RWPE2 (cell line): ENCODE measurements around the gene ADM2.

Source experiments
- ATAC-seq: fragments of 200-7000 bp; cut with Tn5 transposase; 3 replicates; pipeline ENCODE4 v1.9.1; 2021; ENCODE audit warnings: low read depth
- DNase-seq: peaks from one replicate; pipeline ENCODE4 v3.0.0-alpha.2; 2020; ENCODE audit warnings: low spot score
- H3K27ac ChIP-seq: fragments of 450-650 bp; 2 replicates; pipeline ENCODE4 v1.5.1; 2017; ENCODE audit warnings: mild to moderate bottlenecking; ENCODE audit not compliant: poor library complexity, severe bottlenecking
- H3K27me3 ChIP-seq: fragments of 250-450 bp; sonication (Bioruptor Pico); 2 replicates; pipeline ENCODE4 v1.5.1; 2021; ENCODE audit warnings: mild to moderate bottlenecking, moderate library complexity; ENCODE audit not compliant: insufficient read depth, poor library complexity, severe bottlenecking
- H3K36me3 ChIP-seq: fragments of 250-450 bp; sonication (Bioruptor Pico); 2 replicates; pipeline ENCODE4 v1.5.1; 2020; ENCODE audit warnings: low read depth, mild to moderate bottlenecking, moderate library complexity
- H3K4me1 ChIP-seq: fragments of 250-450 bp; sonication (Bioruptor Pico); 2 replicates; pipeline ENCODE4 v1.5.1; 2021; ENCODE audit warnings: mild to moderate bottlenecking, moderate library complexity; ENCODE audit not compliant: insufficient read depth, poor library complexity, severe bottlenecking
- H3K4me3 ChIP-seq: fragments of 250-450 bp; sonication (Bioruptor Pico); 2 replicates; pipeline ENCODE4 v1.5.1; 2021; ENCODE audit warnings: mild to moderate bottlenecking, moderate library complexity; ENCODE audit not compliant: severe bottlenecking
- H3K9me3 ChIP-seq: fragments of 250-450 bp; sonication (Bioruptor Pico); 2 replicates; pipeline ENCODE4 v1.5.1; 2021; ENCODE audit warnings: mild to moderate bottlenecking, moderate library complexity; ENCODE audit not compliant: severe bottlenecking
- CTCF ChIP-seq: fragments of 450-650 bp; IDR thresholded peaks from one replicate; pipeline ENCODE4 v1.5.1; 2017; ENCODE audit warnings: mild to moderate bottlenecking, moderate library complexity; ENCODE audit not compliant: poor library complexity, severe bottlenecking

The ADM2 gene

GRCh38 chr22:50473088-50473487 is 8.3 kb upstream of the ADM2 start:
- no peak overlapping the region for H3K4me3 ChIP-seq
- no peaks in the 10 kb centered on the region for H3K27me3 ChIP-seq
- TF ChIP-seq CTCF, result peak; percentile 28
- H3K36me3 ChIP-seq, result no peaks in the 10 kb centered on the region
- no peak for ATAC-seq
- H3K9me3 ChIP-seq, result no peaks in the 10 kb centered on the region
- peaks cover 32% of the 10 kb centered on the region for H3K4me1 ChIP-seq
- no peak overlapping the region for H3K27ac ChIP-seq
- no peak for DNase-seq

GRCh38 chr22:50473855-50474671 is 7.3 kb upstream of the ADM2 start:
- Histone ChIP-seq H3K36me3 (no peaks in the 10 kb centered on the region), H3K4me3 (peak overlapping the region; percentile 89), H3K27ac (peak overlapping the region; percentile 31), H3K4me1 (peaks cover 32% of the 10 kb centered on the region), H3K9me3 (no peaks in the 10 kb centered on the region), H3K27me3 (no peaks in the 10 kb centered on the region)
- peak; percentile 22; the same call in 1 of the 3 replicates for ATAC-seq
- no peak for DNase-seq
- no peak for TF ChIP-seq CTCF

GRCh38 chr22:50474710-50475651 is 6.4 kb upstream of the ADM2 start, which contains the start of gene SBF1:
Gene SBF1, minus strand, starts transcription at chr22:50475035. Its CDS starts 195 bp downstream, at chr22:50474840.
- peak; percentile 89 for DNase-seq
- no peak for TF ChIP-seq CTCF
- H3K36me3 ChIP-seq, result no peaks in the 10 kb centered on the region
- H3K4me3 ChIP-seq, result peak within 1 kb of the TSS; percentile 89
- no peaks in the 10 kb centered on the region for H3K27me3 ChIP-seq
- peaks cover 28% of the 10 kb centered on the region for H3K4me1 ChIP-seq
- no peaks in the 10 kb centered on the region for H3K9me3 ChIP-seq
- peak; percentile 81 for ATAC-seq
- H3K27ac ChIP-seq, result peak within 1 kb of the TSS; percentile 31

GRCh38 chr22:50475652-50476002 is 5.7 kb upstream of the ADM2 start:
- no peak for TF ChIP-seq CTCF
- no peak overlapping the region for H3K27ac ChIP-seq

More at GRCh38 chr22:50475652-50476002, 5.7 kb upstream of the ADM2 start:
- Histone ChIP-seq H3K27me3 (peaks cover under 1% of the 10 kb centered on the region), H3K36me3 (no peaks in the 10 kb centered on the region), H3K9me3 (no peaks in the 10 kb centered on the region), H3K4me3 (no peak overlapping the region), H3K4me1 (peaks cover 21% of the 10 kb centered on the region)
- DNase-seq, result no peak
- ATAC-seq, result no peak
